CMK (cell line): ENCODE measurements around the gene SPAG8.

ENCODE experiments used
- DNase-seq: peaks from one replicate; pipeline ENCODE4 v3.0.0-alpha.2; 2010; ENCODE audit warnings: low read depth

SPAG8 gene

GRCh38 chr9:35808433-35808832 lies 3.6 kb downstream of the SPAG8 start:
- DNase-seq: no peak

GRCh38 chr9:35806101-35806500 lies 6.0 kb downstream of the SPAG8 start:
- no peak for DNase-seq

GRCh38 chr9:35801328-35802128 lies 10.5 kb downstream of the SPAG8 start:
- no peak for DNase-seq

- DNase-seq: no peak
Measured at GRCh38 chr9:35800530-35800929, 11.5 kb downstream of the SPAG8 start.

GRCh38 chr9:35798658-35799374 lies 13.2 kb downstream of the SPAG8 start:
- no peak for DNase-seq

- no peak for DNase-seq
Measured at GRCh38 chr9:35797311-35798109, 14.6 kb downstream of the SPAG8 start.

GRCh38 chr9:35795695-35796094 lies 16.4 kb downstream of the SPAG8 start:
- no peak for DNase-seq

- no peak for DNase-seq
Measured at GRCh38 chr9:35793461-35793860, 18.6 kb downstream of the SPAG8 start.

GRCh38 chr9:35792826-35793225 lies 19.2 kb downstream of the SPAG8 start:
- DNase-seq: no peak

- DNase-seq: no peak
Measured at GRCh38 chr9:35792024-35792813, 19.8 kb downstream of the SPAG8 start.

GRCh38 chr9:35791297-35791921 lies 20.7 kb downstream of the SPAG8 start, which contains the start of gene NPR2:
Gene NPR2, plus strand, starts transcription at chr9:35791591. Its CDS starts 818 bp downstream, at chr9:35792409.
- DNase-seq: no peak

GRCh38 chr9:35790385-35791296 lies 21.4 kb downstream of the SPAG8 start:
- no peak for DNase-seq

GRCh38 chr9:35790025-35790384 lies 22.1 kb downstream of the SPAG8 start:
- no peak for DNase-seq

- DNase-seq: no peak
Measured at GRCh38 chr9:35789541-35789940, 22.5 kb downstream of the SPAG8 start.

- no peak for DNase-seq
Measured at GRCh38 chr9:35783418-35783817, 28.6 kb downstream of the SPAG8 start.

GRCh38 chr9:35781066-35781465 lies 31.0 kb downstream of the SPAG8 start:
- no peak for DNase-seq

- no peak for DNase-seq
Measured at GRCh38 chr9:35778496-35778895, 33.6 kb downstream of the SPAG8 start.

- DNase-seq: no peak
Measured at GRCh38 chr9:35776018-35776417, 36.0 kb downstream of the SPAG8 start.

- DNase-seq: peak; percentile 47
Measured at GRCh38 chr9:35774907-35775635, 37.0 kb downstream of the SPAG8 start.

- DNase-seq: no peak
Measured at GRCh38 chr9:35771943-35772342, 40.1 kb downstream of the SPAG8 start.
